IgD-negative memory B cell (primary cell): ENCODE results near the gene ATP6V0C. TPM values are rescaled to one million over a fixed set of nuclear protein-coding genes. Genes with fewer than 3 reads are reported as not detected.

ENCODE experiments used
- H3K27ac Mint-ChIP-seq, 3 donors: one replicate each; pipeline ENCODE4 v1.8.0; 2020 to 2022; ENCODE audit warnings: mild to moderate bottlenecking in 3 of 3, mixed read lengths in 3 of 3, moderate library complexity in 1 of 3
- H3K27me3 Mint-ChIP-seq: one replicate; pipeline ENCODE4 v1.8.0; 2021; ENCODE audit warnings: mixed read lengths
- H3K36me3 Mint-ChIP-seq: one replicate; pipeline ENCODE4 v1.8.0; 2020; ENCODE audit warnings: mild to moderate bottlenecking, mixed read lengths
- H3K4me1 Mint-ChIP-seq, 3 donors: one replicate each; pipeline ENCODE4 v1.8.0; 2020 to 2022; ENCODE audit warnings: mixed read lengths in 3 of 3, mild to moderate bottlenecking in 1 of 3
- H3K4me3 Mint-ChIP-seq, 4 donors: one replicate each; pipeline ENCODE4 v1.8.0; 2020 to 2022; ENCODE audit warnings: mild to moderate bottlenecking in 4 of 4, mixed read lengths in 4 of 4, moderate library complexity in 3 of 4
- H3K9me3 Mint-ChIP-seq, 3 donors: one replicate each; pipeline ENCODE4 v1.8.0; 2020 to 2021; ENCODE audit warnings: mixed read lengths in 3 of 3, mild to moderate bottlenecking in 1 of 3
- polyA plus RNA-seq: library from polyadenylated mRNA; unstranded; fragments of 300-500 nt; fragmentation: Illumina TruSeq; gene quantifications from one replicate; pipeline ENCODE4 v1.2.3, GENCODE V29; 2021

The ATP6V0C gene
- polyA plus RNA-seq, 1 donor from 2014 or later: 105 TPM

DNA sequence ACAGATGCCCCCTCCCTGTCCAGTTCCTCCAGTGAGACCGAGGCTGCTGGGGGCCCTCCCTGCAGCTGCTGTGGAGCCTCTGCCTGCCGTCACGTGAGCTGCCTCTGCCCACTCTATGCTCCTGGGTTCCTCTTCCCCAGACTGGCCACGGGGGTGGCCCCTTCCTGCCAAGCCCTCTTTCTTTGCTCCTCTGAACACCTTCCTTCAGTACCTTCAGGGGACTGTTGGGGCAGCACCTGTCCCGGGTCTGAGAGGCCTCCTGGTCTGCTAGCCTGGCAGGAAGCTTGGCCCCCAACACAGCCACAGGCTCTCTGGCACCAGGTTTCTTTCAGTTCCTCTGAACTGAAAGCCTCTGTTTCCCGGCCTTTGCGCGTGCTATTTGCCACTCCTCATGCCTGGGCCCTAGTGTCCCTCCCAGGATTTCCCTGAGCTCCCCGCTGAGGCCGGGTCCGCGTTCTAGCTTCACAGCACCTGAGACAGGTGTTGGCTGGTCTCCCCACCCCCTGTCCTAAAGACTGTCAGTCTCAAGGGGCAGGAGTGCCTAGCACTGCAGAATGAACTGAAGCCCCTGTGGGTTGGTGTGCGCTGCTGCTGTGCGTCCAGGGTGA, 6.6 kb upstream of the ATP6V0C start:
- Mint-ChIP-seq H3K27me3 (peaks cover 3% of the 10 kb centered on the region), H3K36me3 (peaks cover 2% of the 10 kb centered on the region), H3K4me3 (peak overlapping the region in 3 of 4 donors; percentile 42 to 94 (median 94)), H3K27ac (peak overlapping the region; percentile 86 to 96 (median 91)), H3K9me3 (no peaks in the 10 kb centered on the region), H3K4me1 (peaks cover 28 to 37% (median 30%) of the 10 kb centered on the region in 3 donors)

DNA sequence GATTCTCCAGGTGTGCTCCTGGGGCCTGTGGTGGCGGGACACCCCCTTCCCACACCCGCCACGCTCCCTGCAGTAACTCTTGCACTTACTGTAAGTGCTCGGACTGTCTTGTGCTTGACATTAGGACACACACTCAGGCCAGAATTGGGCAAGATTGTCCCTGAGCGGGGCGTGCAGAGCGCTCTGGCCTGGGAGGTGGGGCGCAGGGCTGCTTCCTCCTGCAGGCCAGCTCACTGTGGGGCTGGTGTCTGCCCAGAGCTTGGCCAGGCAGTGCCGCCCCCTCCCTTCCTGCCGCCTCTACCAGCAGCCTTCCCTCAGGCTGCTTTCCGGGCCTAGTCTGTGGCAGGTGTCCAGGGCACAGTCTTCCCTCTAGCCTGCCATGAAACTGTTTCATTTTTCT, 6.1 kb upstream of the ATP6V0C start:
- Mint-ChIP-seq H3K27ac (peak overlapping the region; percentile 86 to 96 (median 91)), H3K27me3 (peaks cover 3% of the 10 kb centered on the region), H3K4me3 (peak overlapping the region in 3 of 4 donors; percentile 42 to 94 (median 94)), H3K4me1 (peaks cover 28 to 37% (median 33%) of the 10 kb centered on the region in 3 donors), H3K36me3 (peaks cover 2% of the 10 kb centered on the region), H3K9me3 (no peaks in the 10 kb centered on the region)

DNA sequence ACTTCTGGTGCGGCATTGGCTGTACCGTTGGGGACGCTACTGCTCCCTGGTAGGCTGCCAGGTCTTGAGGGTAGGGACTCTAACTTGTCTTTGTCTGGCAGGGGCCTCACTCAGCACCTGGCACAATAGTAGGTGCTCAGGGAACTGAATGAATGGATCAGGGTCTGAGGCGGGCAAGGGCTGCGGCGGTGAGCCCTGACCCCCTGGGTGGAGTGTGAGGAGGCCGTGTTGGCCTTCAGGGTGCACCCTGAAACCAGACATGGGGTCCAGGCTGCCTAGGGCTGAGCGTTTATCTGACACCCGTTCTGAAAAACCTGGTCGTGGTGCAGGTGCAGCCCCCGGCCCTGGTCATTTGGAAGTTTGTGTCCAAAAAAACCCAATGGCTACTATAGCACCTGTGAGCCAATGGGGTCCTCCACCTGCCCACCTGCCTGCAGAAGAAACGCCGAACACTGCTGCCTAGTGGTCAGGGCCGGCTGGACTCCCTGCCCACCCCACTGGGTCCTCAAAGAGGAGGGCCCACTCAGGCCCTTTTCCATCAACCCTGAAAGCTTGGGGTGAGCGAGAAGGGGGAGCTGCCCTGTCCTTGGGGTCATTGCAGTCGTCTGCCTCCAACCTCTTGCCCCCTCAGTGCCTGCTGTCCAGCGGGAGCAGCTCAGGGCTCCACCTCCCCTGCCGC, 4.9 kb upstream of the ATP6V0C start:
- Mint-ChIP-seq H3K27me3 (peaks cover 3% of the 10 kb centered on the region), H3K4me1 (peaks cover 37 to 46% (median 40%) of the 10 kb centered on the region in 3 donors), H3K36me3 (peaks cover 2% of the 10 kb centered on the region), H3K9me3 (no peaks in the 10 kb centered on the region), H3K4me3 (peak overlapping the region in 1 of 4 donors; percentile 42), H3K27ac (peak overlapping the region in 2 of 3 donors; percentile 86 to 96)

DNA sequence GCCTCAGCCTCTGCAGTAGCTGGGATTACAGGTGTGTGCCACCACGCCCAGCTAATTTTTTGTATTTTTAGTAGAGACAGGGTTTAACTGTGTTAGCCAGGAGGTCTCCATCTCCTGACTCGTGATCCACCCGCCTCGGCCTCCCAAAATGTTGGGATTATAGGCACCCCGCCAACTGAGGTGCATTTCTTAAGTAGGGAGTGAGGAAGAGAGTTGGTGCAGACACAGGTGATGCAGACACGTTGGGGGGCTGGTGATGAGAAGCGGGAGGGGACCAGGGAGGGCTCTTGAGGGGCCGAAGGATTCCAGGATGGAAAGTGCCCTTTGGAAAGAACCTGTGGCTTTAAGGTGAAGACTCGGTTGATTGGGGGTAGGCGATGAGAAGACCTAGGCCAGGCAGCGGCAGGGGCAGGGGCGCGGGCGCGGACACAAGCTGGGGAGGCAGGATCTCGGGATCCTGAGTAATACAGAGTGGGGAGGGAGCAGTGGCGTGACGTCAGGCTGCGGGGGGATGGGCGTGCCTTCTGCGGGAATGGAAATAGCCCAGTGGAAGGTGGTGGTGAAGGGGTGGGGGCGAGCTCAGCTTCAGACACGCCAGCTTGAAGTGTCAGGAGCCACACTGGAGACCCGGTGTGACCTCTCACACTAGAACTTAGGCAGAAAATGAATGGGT, 2.5 kb upstream of the ATP6V0C start:
- H3K4me1 Mint-ChIP-seq: peaks cover 49 to 56% (median 51%) of the 10 kb centered on the region in 3 donors
- H3K4me3 Mint-ChIP-seq: peak overlapping the region in 3 of 4 donors; percentile 25 to 68 (median 52)
- H3K36me3 Mint-ChIP-seq: peaks cover 3% of the 10 kb centered on the region
- no peaks in the 10 kb centered on the region for H3K9me3 Mint-ChIP-seq
- peak overlapping the region in 2 of 3 donors; percentile 85 to 100 for H3K27ac Mint-ChIP-seq
- peaks cover 4% of the 10 kb centered on the region for H3K27me3 Mint-ChIP-seq

DNA sequence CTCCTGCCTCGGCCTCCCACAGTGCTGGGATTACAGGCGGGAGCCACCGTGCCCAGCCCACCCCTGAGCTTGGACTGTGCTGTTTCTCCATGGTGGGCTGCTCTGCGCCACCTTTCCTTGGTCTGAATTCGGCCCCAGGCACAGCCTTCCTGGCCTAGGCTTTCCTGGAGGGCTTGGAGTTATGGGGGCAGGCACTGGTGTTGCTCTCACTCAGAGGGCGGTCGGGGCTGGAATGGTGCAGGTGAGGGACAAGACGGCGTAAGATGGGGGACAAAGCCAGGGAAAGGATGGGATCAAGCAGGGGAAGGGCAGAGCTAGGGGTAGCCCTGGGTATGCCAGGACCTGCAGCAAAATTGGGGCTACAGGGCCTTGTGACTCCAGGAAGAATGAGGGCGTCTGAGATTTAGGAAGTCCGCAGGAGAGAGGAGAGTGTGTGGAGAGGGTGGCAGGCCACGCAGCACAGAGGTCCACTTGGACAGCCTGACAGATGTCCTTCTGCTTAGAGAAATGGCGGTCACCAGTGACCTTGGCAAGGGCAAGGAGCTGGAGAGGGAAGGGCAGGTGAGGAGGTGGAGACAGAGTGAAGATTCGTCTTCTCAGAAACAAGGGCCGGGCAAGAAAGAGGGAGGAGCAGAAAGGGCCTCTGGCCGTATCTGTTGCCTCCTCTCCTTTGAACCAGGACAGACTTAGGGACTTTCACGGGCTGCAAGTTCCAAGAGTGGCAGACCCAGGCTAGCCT, 1.6 kb upstream of the ATP6V0C start:
- Mint-ChIP-seq H3K27ac (peak overlapping the region in 2 of 3 donors; percentile 97 to 100), H3K4me3 (peak overlapping the region in 3 of 4 donors; percentile 30 to 94 (median 87)), H3K36me3 (peaks cover 5% of the 10 kb centered on the region), H3K4me1 (peaks cover 51 to 59% (median 55%) of the 10 kb centered on the region in 3 donors), H3K9me3 (no peaks in the 10 kb centered on the region), H3K27me3 (peaks cover 3% of the 10 kb centered on the region)

GRCh38 chr16:2512735-2513404, 882 bp upstream of the ATP6V0C start:
- Mint-ChIP-seq H3K27me3 (peaks cover 2% of the 10 kb centered on the region), H3K9me3 (no peaks in the 10 kb centered on the region), H3K36me3 (peaks cover 5% of the 10 kb centered on the region), H3K4me3 (peak overlapping the region; percentile 87 to 97 (median 92)), H3K4me1 (peaks cover 53 to 59% (median 56%) of the 10 kb centered on the region in 3 donors), H3K27ac (peak overlapping the region; percentile 95 to 100 (median 97))

- Mint-ChIP-seq H3K27me3 (peaks cover 2% of the 10 kb centered on the region), H3K27ac (peak overlapping the region; percentile 95 to 100 (median 99)), H3K9me3 (no peaks in the 10 kb centered on the region), H3K4me1 (peaks cover 52 to 57% (median 52%) of the 10 kb centered on the region in 3 donors), H3K4me3 (peak overlapping the region; percentile 91 to 97 (median 94)), H3K36me3 (peaks cover 5% of the 10 kb centered on the region)
Observed at GRCh38 chr16:2514333-2515179, 804 bp downstream of the ATP6V0C start.

- H3K36me3 Mint-ChIP-seq: peaks cover 5% of the 10 kb centered on the region
- H3K4me3 Mint-ChIP-seq: peak overlapping the region; percentile 91 to 94 (median 92)
- peaks cover 2% of the 10 kb centered on the region for H3K27me3 Mint-ChIP-seq
- peak overlapping the region; percentile 95 to 99 (median 99) for H3K27ac Mint-ChIP-seq
- no peaks in the 10 kb centered on the region for H3K9me3 Mint-ChIP-seq
- peaks cover 48 to 55% (median 50%) of the 10 kb centered on the region in 3 donors for H3K4me1 Mint-ChIP-seq
Observed at GRCh38 chr16:2515180-2515851, 1.6 kb downstream of the ATP6V0C start.

GRCh38 chr16:2516391-2517240, 2.9 kb downstream of the ATP6V0C start:
- H3K36me3 Mint-ChIP-seq: peaks cover 5% of the 10 kb centered on the region
- H3K4me3 Mint-ChIP-seq: peak overlapping the region; percentile 91 to 94 (median 92)
- H3K9me3 Mint-ChIP-seq: no peaks in the 10 kb centered on the region
- peaks cover 48 to 63% (median 50%) of the 10 kb centered on the region in 3 donors for H3K4me1 Mint-ChIP-seq
- H3K27ac Mint-ChIP-seq: peak overlapping the region; percentile 57 to 99 (median 95)
- H3K27me3 Mint-ChIP-seq: peaks cover 2% of the 10 kb centered on the region

DNA sequence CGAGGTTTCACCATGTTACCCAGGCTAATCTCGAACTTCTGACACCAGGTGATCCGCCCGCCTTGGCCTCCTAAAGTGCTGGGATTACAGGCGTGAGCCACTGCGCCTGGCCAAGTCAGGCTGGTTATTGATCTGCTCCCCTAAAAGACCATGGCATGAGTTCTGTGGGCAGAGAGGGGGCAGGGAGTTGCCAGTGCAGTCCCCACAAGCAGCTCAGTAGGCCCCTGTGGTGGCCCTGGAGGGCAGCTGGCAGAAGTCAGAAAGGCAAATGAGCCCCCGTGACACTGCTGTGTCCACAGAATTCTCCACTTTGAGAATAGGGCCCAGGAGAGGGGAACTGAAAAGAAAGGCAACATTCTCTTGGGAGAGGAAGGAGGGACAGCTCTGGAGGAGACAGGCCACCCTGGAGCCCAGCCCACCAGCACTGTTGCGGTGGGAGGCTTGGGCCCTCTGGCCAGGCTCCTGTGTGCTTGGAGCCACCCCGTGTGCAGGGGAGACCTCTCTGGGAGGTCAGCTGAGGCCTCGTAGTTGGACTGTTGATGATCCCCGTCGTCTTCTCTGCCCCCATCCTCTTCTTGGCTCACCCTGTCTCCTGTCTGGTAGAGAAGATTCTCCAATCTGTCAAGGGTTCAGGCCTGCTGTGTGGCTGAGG, 4.3 kb downstream of the ATP6V0C start:
- peak overlapping the region; percentile 57 to 99 (median 80) for H3K27ac Mint-ChIP-seq
- peaks cover 2% of the 10 kb centered on the region for H3K27me3 Mint-ChIP-seq
- peak overlapping the region; percentile 48 to 93 (median 72) for H3K4me3 Mint-ChIP-seq
- no peaks in the 10 kb centered on the region for H3K9me3 Mint-ChIP-seq
- H3K36me3 Mint-ChIP-seq: peaks cover 5% of the 10 kb centered on the region
- H3K4me1 Mint-ChIP-seq: peaks cover 43 to 59% (median 44%) of the 10 kb centered on the region in 3 donors

DNA sequence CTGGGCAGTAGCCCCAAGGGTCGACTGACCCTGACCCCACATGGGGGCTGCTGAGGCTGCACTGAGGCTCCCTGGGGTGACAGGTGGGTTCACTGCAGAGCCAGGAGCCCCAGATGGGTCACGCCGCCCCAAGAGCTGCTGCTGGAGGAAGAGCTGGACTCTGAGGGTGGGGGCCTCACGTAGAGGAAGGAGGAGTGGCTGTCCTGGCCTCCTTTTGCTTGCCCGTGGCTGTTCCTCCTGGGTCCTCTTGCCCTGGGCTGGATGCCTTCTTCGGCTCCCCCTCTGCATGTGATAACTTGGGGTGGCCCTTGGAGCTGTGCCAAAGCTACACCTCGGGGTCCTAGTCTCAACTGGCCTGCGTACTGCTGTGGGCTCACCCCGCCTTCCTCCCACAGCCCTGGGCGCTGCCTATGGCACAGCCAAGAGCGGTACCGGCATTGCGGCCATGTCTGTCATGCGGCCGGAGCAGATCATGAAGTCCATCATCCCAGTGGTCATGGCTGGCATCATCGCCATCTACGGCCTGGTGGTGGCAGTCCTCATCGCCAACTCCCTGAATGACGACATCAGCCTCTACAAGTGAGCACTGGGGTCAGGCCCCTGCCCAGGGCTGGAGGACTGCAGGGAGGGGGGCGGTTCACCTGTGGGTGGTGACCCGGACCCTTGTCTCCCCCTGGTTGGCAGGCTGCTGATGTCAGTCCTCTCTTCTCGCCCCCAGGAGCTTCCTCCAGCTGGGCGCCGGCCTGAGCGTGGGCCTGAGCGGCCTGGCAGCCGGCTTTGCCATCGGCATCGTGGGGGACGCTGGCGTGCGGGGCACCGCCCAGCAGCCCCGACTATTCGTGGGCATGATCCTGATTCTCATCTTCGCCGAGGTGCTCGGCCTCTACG, 5.3 kb downstream of the ATP6V0C start:
- Mint-ChIP-seq H3K9me3 (no peaks in the 10 kb centered on the region), H3K27ac (peak overlapping the region; percentile 96 to 99 (median 99)), H3K36me3 (peaks cover 5% of the 10 kb centered on the region), H3K4me3 (peak overlapping the region in 2 of 4 donors; percentile 66 to 93), H3K27me3 (peaks cover 2% of the 10 kb centered on the region), H3K4me1 (peaks cover 40 to 55% (median 40%) of the 10 kb centered on the region in 3 donors)
